CD8-positive, alpha-beta memory T cell (primary cell): ENCODE results near the gene TM4SF4. TPM values are rescaled to one million over a fixed set of nuclear protein-coding genes. Genes with fewer than 3 reads are reported as not detected.
"Not testable (repeated sequence)": the region's sequence is repeated elsewhere in the genome, so short reads cannot be mapped to it uniquely, and the experiment has no call there.

ENCODE experiments used
- CTCF ChIA-PET: fragments of 350-600 bp; sonication (Branson Sonifier 250); formaldehyde crosslinking; loops from one replicate; lab custom pipeline; 2021; ENCODE audit warnings: antibody characterized with exemption; lab: Charles Lee
- POLR2A ChIA-PET: fragments of 350-600 bp; sonication (Branson Sonifier 250); formaldehyde crosslinking; loops from one replicate; lab custom pipeline; 2021; ENCODE audit warnings: antibody characterized with exemption; lab: Charles Lee
- DNase-seq, 5 donors: peaks; one replicate each; pipeline versions ENCODE4 v3.0.0 to v3.0.0-alpha.2; 2020 to 2022; ENCODE audit warnings: mixed read lengths in 1 of 5
- H3K27ac ChIP-seq: one replicate; pipeline ENCODE4 v1.7.0; 2013; ENCODE audit warnings: low read depth, mild to moderate bottlenecking, low read length, moderate library complexity
- H3K27me3 ChIP-seq: 2 replicates; pipeline ENCODE4 v1.7.0; 2013; ENCODE audit warnings: low read length, mild to moderate bottlenecking; ENCODE audit not compliant: insufficient read depth, poor library complexity, severe bottlenecking
- H3K36me3 ChIP-seq: 2 replicates; pipeline ENCODE4 v1.7.0; 2013; ENCODE audit warnings: mild to moderate bottlenecking, low read length, moderate library complexity; ENCODE audit not compliant: insufficient read depth
- H3K4me1 ChIP-seq: 2 replicates; pipeline ENCODE4 v1.7.0; 2013; ENCODE audit warnings: mild to moderate bottlenecking, low read length, moderate library complexity; ENCODE audit not compliant: insufficient read depth
- H3K4me3 ChIP-seq: 2 replicates; pipeline ENCODE4 v1.7.0; 2013; ENCODE audit warnings: mild to moderate bottlenecking, low read length
- H3K9me3 ChIP-seq: 2 replicates; pipeline ENCODE4 v1.7.0; 2013; ENCODE audit warnings: mild to moderate bottlenecking, low read length
- H3K27ac Mint-ChIP-seq, 8 donors: one replicate each; pipeline ENCODE4 v1.8.0; 2020 to 2021; ENCODE audit warnings: mixed read lengths in 8 of 8, mild to moderate bottlenecking in 6 of 8, inconsistent platforms in 3 of 8, moderate library complexity in 3 of 8
- H3K27me3 Mint-ChIP-seq, 2 donors: one replicate each; pipeline ENCODE4 v1.8.0; 2020 to 2021; ENCODE audit warnings: mixed read lengths in 2 of 2, mild to moderate bottlenecking in 1 of 2, moderate library complexity in 1 of 2
- H3K36me3 Mint-ChIP-seq, 3 donors: one replicate each; pipeline ENCODE4 v1.8.0; 2020 to 2021; ENCODE audit warnings: mixed read lengths in 3 of 3, inconsistent platforms in 1 of 3, mild to moderate bottlenecking in 1 of 3
- H3K4me1 Mint-ChIP-seq, 3 donors: one replicate each; pipeline ENCODE4 v1.8.0; 2020 to 2021; ENCODE audit warnings: mixed read lengths in 3 of 3, inconsistent platforms in 1 of 3, mild to moderate bottlenecking in 1 of 3
- H3K4me3 Mint-ChIP-seq, 7 donors: one replicate each; pipeline ENCODE4 v1.8.0; 2020 to 2021; ENCODE audit warnings: mixed read lengths in 7 of 7, mild to moderate bottlenecking in 6 of 7, moderate library complexity in 4 of 7, inconsistent platforms in 2 of 7
- H3K9me3 Mint-ChIP-seq, 5 donors: one replicate each; pipeline ENCODE4 v1.8.0; 2020 to 2022; ENCODE audit warnings: mixed read lengths in 5 of 5, mild to moderate bottlenecking in 3 of 5, moderate library complexity in 2 of 5, inconsistent platforms in 1 of 5
- polyA plus RNA-seq: library from polyadenylated mRNA; unstranded; fragments of 300-500 nt; fragmentation: Illumina TruSeq; gene quantifications from one replicate; pipeline ENCODE4 v1.2.3, GENCODE V29; 2021
- total RNA-seq, 2 experiments: library from RNA; stranded (reverse); gene quantifications; one replicate each; pipeline ENCODE4 v1.2.3, GENCODE V29; 2021

Gene TM4SF4
- total and polyA plus RNA-seq, 3 experiments from 2014 or later = not detected

DNA sequence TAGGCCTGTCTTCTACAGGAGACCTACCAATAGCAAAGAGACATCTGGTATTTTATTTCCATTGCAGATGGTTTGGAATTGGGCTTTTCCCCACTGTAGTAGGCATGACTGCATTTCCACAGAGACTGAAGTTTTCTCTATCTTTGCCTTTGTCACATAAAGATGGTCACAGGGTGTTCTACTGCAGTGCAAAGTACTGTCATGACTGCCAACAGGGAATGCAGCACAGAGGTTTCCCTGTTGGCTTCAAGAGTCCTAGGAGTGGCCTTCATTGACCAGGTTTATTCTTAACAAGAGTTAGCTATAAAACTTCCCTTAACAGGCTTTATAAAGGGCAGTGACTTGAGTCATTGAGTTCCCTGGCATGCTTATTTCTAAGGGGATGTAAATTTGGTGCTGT lies 36.8 kb upstream of the TM4SF4 start:
- CTCF ChIA-PET = no interaction called here
- Mint-ChIP-seq H3K4me1 (no peaks in the 10 kb centered on the region), H3K36me3 (no peaks in the 10 kb centered on the region), H3K9me3 (no peaks in the 10 kb centered on the region), H3K27ac (no peak overlapping the region), H3K27me3 (peaks cover 6 to 37% of the 10 kb centered on the region in 2 donors), H3K4me3 (no peak overlapping the region)
- POLR2A ChIA-PET = no interaction called here
- no peak overlapping the region for H3K4me3 ChIP-seq
- no peaks in the 10 kb centered on the region for H3K36me3 ChIP-seq
- DNase-seq = no peak
- no peaks in the 10 kb centered on the region for H3K9me3 ChIP-seq
- H3K27me3 ChIP-seq = no peaks in the 10 kb centered on the region
- no peaks in the 10 kb centered on the region for H3K4me1 ChIP-seq
- no peak overlapping the region for H3K27ac ChIP-seq

DNA sequence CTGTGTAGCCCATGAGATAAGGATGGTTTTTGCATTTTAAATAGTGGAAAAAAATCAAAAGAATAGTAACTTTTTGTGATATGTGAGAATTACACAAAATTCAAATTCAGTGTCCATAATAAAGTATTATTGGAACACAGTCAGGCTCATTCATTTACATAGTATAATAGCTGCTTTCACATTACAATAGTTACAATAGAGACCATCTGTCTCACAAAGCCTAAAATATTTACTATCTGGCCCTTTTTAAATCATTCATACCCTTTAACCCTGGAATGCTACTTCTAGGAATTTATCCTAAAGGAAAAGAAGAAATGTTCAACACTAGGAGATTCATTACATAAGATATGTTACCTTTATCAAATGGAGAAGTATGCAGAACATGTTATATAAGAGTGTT lies 35.5 kb upstream of the TM4SF4 start:
- POLR2A ChIA-PET = no interaction called here

DNA sequence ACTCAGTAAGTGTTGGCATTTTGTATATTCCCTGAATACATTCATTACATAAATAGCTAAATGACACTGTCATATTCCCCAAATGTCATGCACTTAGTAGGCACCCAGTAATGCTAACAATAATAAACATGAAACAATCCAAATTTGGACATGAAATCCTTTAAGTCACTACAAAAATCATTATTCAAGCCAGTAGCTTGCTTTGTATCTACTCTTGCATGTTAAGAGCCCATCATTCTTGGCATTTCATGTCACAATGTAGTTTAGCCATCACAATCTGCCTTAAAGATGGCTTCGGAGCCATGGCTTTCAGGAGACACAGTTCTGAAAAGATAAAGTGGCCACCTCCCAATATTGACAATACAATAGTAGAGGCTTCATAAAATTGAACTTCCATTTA lies 32.9 kb upstream of the TM4SF4 start:
- Histone ChIP-seq H3K27ac (no peak overlapping the region), H3K9me3 (no peaks in the 10 kb centered on the region), H3K4me1 (no peaks in the 10 kb centered on the region), H3K27me3 (no peaks in the 10 kb centered on the region), H3K4me3 (no peak overlapping the region), H3K36me3 (no peaks in the 10 kb centered on the region)
- no peaks in the 10 kb centered on the region for H3K36me3 Mint-ChIP-seq
- ChIA-PET CTCF (no interaction called here), POLR2A (no interaction called here)
- no peak overlapping the region for H3K4me3 Mint-ChIP-seq
- no peak overlapping the region for H3K27ac Mint-ChIP-seq
- DNase-seq = no peak
- no peaks in the 10 kb centered on the region for H3K9me3 Mint-ChIP-seq
- no peaks in the 10 kb centered on the region for H3K4me1 Mint-ChIP-seq
- peaks cover 6 to 17% of the 10 kb centered on the region in 2 donors for H3K27me3 Mint-ChIP-seq

More for the DNA sequence above, 35.5 kb upstream of the TM4SF4 start:
- H3K4me3 Mint-ChIP-seq = no peak overlapping the region
- Histone ChIP-seq H3K4me1 (no peaks in the 10 kb centered on the region), H3K9me3 (no peaks in the 10 kb centered on the region), H3K4me3 (no peak overlapping the region), H3K27ac (no peak overlapping the region), H3K27me3 (no peaks in the 10 kb centered on the region), H3K36me3 (no peaks in the 10 kb centered on the region)
- CTCF ChIA-PET = no interaction called here
- no peak for DNase-seq
- no peak overlapping the region for H3K27ac Mint-ChIP-seq
- H3K4me1 Mint-ChIP-seq = no peaks in the 10 kb centered on the region
- peaks cover 9 to 28% of the 10 kb centered on the region in 2 donors for H3K27me3 Mint-ChIP-seq
- no peaks in the 10 kb centered on the region for H3K36me3 Mint-ChIP-seq
- no peaks in the 10 kb centered on the region for H3K9me3 Mint-ChIP-seq

DNA sequence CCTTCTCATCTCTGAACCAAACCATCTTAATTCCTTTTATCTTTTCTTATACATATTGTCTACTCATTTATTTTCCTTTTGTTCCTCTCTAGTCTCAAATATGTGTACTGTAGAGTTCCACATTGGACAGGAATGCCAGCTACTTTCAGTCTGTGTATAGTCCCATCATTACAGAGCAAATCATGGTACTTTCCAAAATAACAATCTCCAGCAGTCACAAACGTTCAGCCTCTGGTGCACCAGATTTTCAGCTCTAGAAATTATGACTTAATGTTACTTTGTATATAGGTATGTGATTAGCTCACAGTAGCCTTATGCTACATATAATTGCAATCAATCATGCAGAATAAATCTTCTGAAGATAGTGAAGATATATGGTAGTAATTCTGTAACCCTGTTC lies 32.5 kb upstream of the TM4SF4 start:
- no peaks in the 10 kb centered on the region for H3K36me3 Mint-ChIP-seq
- POLR2A ChIA-PET = no interaction called here
- DNase-seq = no peak
- H3K27ac Mint-ChIP-seq = no peak overlapping the region
- peaks cover 6 to 16% of the 10 kb centered on the region in 2 donors for H3K27me3 Mint-ChIP-seq
- Histone ChIP-seq H3K27ac (no peak overlapping the region), H3K4me1 (no peaks in the 10 kb centered on the region), H3K36me3 (no peaks in the 10 kb centered on the region), H3K27me3 (no peaks in the 10 kb centered on the region), H3K9me3 (no peaks in the 10 kb centered on the region), H3K4me3 (no peak overlapping the region)
- no peaks in the 10 kb centered on the region for H3K9me3 Mint-ChIP-seq
- H3K4me1 Mint-ChIP-seq = no peaks in the 10 kb centered on the region
- CTCF ChIA-PET = no interaction called here
- no peak overlapping the region for H3K4me3 Mint-ChIP-seq

DNA sequence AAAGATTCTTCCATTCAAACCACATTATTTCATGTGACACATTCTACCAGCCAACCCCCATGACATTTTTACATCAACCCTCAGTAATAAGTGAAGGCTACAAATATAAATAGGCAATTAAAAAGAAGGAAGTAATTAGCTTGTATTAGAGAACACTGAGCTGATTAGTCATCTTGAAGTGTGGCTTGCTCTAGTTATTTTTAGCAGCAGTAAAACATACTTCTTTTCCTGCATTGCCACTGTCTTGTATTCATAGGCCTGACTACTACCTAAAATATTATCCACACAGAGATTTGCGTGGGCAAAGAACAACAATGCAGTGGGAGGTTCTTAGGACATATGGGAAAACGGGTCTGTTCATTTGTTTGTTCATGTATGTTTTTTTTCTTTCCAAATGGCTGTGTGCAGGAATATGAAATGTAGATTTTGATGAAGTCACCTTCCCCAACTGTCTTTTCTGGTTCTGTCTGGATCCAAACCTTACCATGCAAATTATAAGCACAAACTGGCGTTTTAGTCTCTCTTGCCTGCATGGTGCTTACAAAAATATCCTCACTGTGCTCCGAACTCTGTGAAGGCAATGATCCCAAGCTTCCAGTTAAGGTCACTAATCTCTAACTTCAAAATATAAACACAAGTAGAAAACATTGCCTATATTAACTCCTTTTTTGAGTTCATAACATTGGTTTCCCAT lies 31.5 kb upstream of the TM4SF4 start:
- no peaks in the 10 kb centered on the region for H3K4me1 ChIP-seq
- H3K36me3 ChIP-seq = no peaks in the 10 kb centered on the region
- H3K27me3 Mint-ChIP-seq = peaks cover 6 to 16% of the 10 kb centered on the region in 2 donors
- no peaks in the 10 kb centered on the region for H3K27me3 ChIP-seq
- H3K9me3 Mint-ChIP-seq = no peaks in the 10 kb centered on the region
- H3K36me3 Mint-ChIP-seq = no peaks in the 10 kb centered on the region
- no peak overlapping the region for H3K4me3 ChIP-seq
- no peak overlapping the region for H3K27ac Mint-ChIP-seq
- H3K4me1 Mint-ChIP-seq = no peaks in the 10 kb centered on the region
- no peak for DNase-seq
- CTCF ChIA-PET = no interaction called here
- H3K4me3 Mint-ChIP-seq = no peak overlapping the region
- no peak overlapping the region for H3K27ac ChIP-seq
- H3K9me3 ChIP-seq = no peaks in the 10 kb centered on the region
- POLR2A ChIA-PET = no interaction called here

DNA sequence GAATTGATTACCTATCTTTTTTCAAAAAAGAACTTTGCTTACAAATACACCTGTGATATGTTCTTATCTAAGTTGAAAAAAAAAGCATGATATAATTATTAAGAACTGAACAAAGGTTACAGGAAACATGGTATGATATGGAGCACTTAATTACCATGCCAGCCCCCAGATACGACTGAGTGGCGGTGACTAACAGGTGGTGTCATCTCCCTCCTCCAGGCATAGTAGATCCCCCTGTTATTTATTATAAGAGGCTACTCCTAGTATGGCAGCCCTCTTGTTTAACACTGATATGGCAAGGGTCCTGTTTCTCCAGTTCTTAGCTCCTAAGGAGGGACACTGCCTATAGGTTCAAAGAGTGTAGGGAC lies 31.0 kb upstream of the TM4SF4 start:
- CTCF ChIA-PET = no interaction called here
- H3K36me3 Mint-ChIP-seq = no peaks in the 10 kb centered on the region
- no peak for DNase-seq
- no peaks in the 10 kb centered on the region for H3K4me1 Mint-ChIP-seq
- H3K27ac ChIP-seq = no peak overlapping the region
- H3K27me3 ChIP-seq = no peaks in the 10 kb centered on the region
- H3K9me3 ChIP-seq = no peaks in the 10 kb centered on the region
- peaks cover 6 to 16% of the 10 kb centered on the region in 2 donors for H3K27me3 Mint-ChIP-seq
- POLR2A ChIA-PET = no interaction called here
- no peak overlapping the region for H3K4me3 ChIP-seq
- H3K9me3 Mint-ChIP-seq = peaks cover 0 to 2% (median 0%) of the 10 kb centered on the region in 5 donors
- H3K36me3 ChIP-seq = no peaks in the 10 kb centered on the region
- H3K27ac Mint-ChIP-seq = no peak overlapping the region
- no peaks in the 10 kb centered on the region for H3K4me1 ChIP-seq
- no peak overlapping the region for H3K4me3 Mint-ChIP-seq

DNA sequence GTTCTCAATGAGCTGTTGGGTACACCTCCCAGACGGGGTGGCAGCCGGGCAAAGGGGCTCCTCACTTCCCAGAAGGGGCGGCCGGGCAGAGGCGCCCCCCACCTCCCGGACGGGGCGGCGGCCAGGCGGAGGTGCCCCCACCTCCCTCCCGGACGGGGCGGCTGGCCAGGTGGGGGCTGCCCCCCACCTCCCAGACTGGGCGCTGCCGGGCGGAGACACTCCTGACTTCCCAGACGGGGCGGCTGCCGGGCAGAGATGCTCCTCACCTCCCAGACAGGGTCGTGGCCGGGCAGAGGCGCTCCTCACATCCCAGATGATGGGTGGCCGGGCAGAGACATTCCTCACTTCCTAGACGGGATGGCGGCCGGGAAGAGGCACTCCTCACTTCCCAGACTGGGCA lies 29.6 kb upstream of the TM4SF4 start:
- H3K36me3 ChIP-seq, H3K27me3 ChIP-seq, H3K27ac ChIP-seq, DNase-seq, H3K9me3 ChIP-seq, H3K36me3 Mint-ChIP-seq, H3K4me3 Mint-ChIP-seq, POLR2A ChIA-PET, H3K4me3 ChIP-seq, H3K9me3 Mint-ChIP-seq, CTCF ChIA-PET, H3K27ac Mint-ChIP-seq, H3K4me1 ChIP-seq, H3K4me1 Mint-ChIP-seq: not testable (repeated sequence)
- H3K27me3 Mint-ChIP-seq = peaks cover 6 to 13% of the 10 kb centered on the region in 2 donors

DNA sequence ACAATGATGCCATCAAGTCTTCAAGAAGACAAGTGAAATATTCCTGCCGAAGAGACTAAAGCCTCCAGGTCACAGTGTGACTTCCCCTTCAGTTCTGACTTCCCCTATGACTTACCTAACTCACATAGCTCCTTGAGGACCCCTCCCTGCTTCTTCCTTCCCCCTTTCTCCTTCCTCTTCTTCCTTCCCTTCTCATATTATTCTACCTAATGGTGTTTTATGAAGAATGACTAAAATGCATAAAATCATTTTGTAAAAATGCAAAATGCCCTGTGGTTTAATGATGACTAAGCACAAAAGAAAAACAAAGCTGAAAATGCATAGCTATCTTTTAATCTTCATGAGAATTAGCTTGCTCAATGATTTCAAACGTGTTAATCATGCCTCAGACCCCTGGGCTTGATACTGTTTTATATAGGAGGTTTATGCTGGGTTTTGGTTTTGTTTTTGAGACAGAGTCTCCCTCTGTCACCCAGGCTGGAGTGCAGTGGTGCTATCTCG lies 26.1 kb upstream of the TM4SF4 start:
- Mint-ChIP-seq H3K9me3 (peaks cover 8 to 16% (median 14%) of the 10 kb centered on the region in 5 donors), H3K4me1 (no peaks in the 10 kb centered on the region), H3K27ac (no peak overlapping the region), H3K4me3 (no peak overlapping the region), H3K36me3 (peaks cover 0 to 5% (median 0%) of the 10 kb centered on the region in 3 donors), H3K27me3 (peaks cover 6 to 15% of the 10 kb centered on the region in 2 donors)
- POLR2A ChIA-PET = no interaction called here
- DNase-seq = no peak
- Histone ChIP-seq H3K27me3 (no peaks in the 10 kb centered on the region), H3K4me1 (no peaks in the 10 kb centered on the region), H3K27ac (no peak overlapping the region), H3K4me3 (no peak overlapping the region), H3K9me3 (no peaks in the 10 kb centered on the region), H3K36me3 (no peaks in the 10 kb centered on the region)
- CTCF ChIA-PET = no interaction called here
